K562 treated with DMSO at 1 percent for 24 hours (cell line): ENCODE results near the gene DHRS7B. TPM values are rescaled to one million over a fixed set of nuclear protein-coding genes. Genes with fewer than 3 reads are reported as not detected.

ENCODE experiments used
- total RNA-seq: library from RNA; unstranded; fragments of 300-600 nt; gene quantifications from 2 replicates; pipeline ENCODE4 v1.2.3, GENCODE V29; 2022; ENCODE audit warnings: low read depth; ENCODE audit not compliant: insufficient read depth

The DHRS7B gene, protein sequence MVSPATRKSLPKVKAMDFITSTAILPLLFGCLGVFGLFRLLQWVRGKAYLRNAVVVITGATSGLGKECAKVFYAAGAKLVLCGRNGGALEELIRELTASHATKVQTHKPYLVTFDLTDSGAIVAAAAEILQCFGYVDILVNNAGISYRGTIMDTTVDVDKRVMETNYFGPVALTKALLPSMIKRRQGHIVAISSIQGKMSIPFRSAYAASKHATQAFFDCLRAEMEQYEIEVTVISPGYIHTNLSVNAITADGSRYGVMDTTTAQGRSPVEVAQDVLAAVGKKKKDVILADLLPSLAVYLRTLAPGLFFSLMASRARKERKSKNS
- 18.1 and 21.1 TPM in 2 replicates for total RNA-seq

GRCh38 chr17:21126645-21127508 is at the start of gene DHRS7B:
DHRS7B (plus strand) TSS chr17:21126964; CDS start chr17:21126972, 8 bp downstream.

GRCh38 chr17:21214015-21214776 is 87.4 kb downstream of the DHRS7B start, which contains the start of gene TMEM11:
TMEM11 (minus strand) TSS chr17:21214161; CDS start chr17:21214152, 9 bp downstream.

Other genes starting within 250 kb of the DHRS7B start
- 87.7 and 89.3 TPM in 2 replicates for gene USP22, start 84.0 kb upstream of the DHRS7B start, total RNA-seq
- gene TMEM11, start 87.2 kb downstream of the DHRS7B start, total RNA-seq: 43.2 and 52.2 TPM in 2 replicates
- 8.1 and 9.4 TPM in 2 replicates for gene NATD1, start 126.4 kb downstream of the DHRS7B start, total RNA-seq
- 11.9 and 13.5 TPM in 2 replicates for gene MAP2K3, start 157.7 kb downstream of the DHRS7B start, total RNA-seq
- 0.05 TPM in 1 of 2 replicates, not detected in the other for gene KCNJ12, start 249.4 kb downstream of the DHRS7B start, total RNA-seq